Common myeloid progenitor, CD34-positive (primary cell): ENCODE data around the gene RRAS.
A peak's percentile ranks its signal among the peaks of the same experiment; 100 is the strongest.

ENCODE experiments used
- CTCF ChIA-PET: fragments of 350-600 bp; sonication (Branson Sonifier 250); formaldehyde crosslinking; loops from one replicate; lab custom pipeline; 2021; ENCODE audit warnings: antibody characterized with exemption; lab: Charles Lee
- POLR2A ChIA-PET: fragments of 350-600 bp; sonication (Branson Sonifier 250); formaldehyde crosslinking; loops from one replicate; lab custom pipeline; 2021; ENCODE audit warnings: antibody characterized with exemption; lab: Charles Lee
- DNase-seq, 3 donors: peaks; one replicate each; pipeline versions ENCODE4 v3.0.0 to v3.0.0-alpha.2; 2013
- H3K27ac ChIP-seq, 2 experiments: 1 replicate in 1 of 2; 2 replicates in 1 of 2; pipeline ENCODE4 v1.7.0; 2013; ENCODE audit warnings: inconsistent platforms in 2 of 2, low read length in 2 of 2, mild to moderate bottlenecking in 2 of 2, low read depth in 1 of 2, moderate library complexity in 1 of 2; ENCODE audit not compliant: severe bottlenecking in 2 of 2, insufficient read depth in 1 of 2, poor library complexity in 1 of 2
- H3K27me3 ChIP-seq, 5 experiments: replicated peaks in 2 of 5; 1 replicate in 3 of 5; 2 replicates in 2 of 5; pipeline versions ENCODE4 v1.6.1 to v1.7.0; 2013; ENCODE audit warnings: low read length in 4 of 5, mild to moderate bottlenecking in 2 of 5, moderate library complexity in 2 of 5, inconsistent platforms in 1 of 5; ENCODE audit not compliant: insufficient read depth in 5 of 5, control insufficient read depth in 4 of 5
- H3K36me3 ChIP-seq, 4 experiments: 1 replicate in 2 of 4; 2 replicates in 2 of 4; pipeline versions ENCODE4 v1.6.1 to v1.7.0; 2013; ENCODE audit warnings: low read length in 3 of 4, control low read depth in 1 of 4, mild to moderate bottlenecking in 1 of 4; ENCODE audit not compliant: control insufficient read depth in 4 of 4, insufficient read depth in 4 of 4
- H3K4me1 ChIP-seq, 4 experiments: 1 replicate in 3 of 4; 2 replicates in 1 of 4; pipeline versions ENCODE4 v1.6.1 to v1.7.1; 2013; ENCODE audit warnings: low read length in 3 of 4, mild to moderate bottlenecking in 3 of 4, control low read depth in 1 of 4, inconsistent platforms in 1 of 4, moderate library complexity in 1 of 4; ENCODE audit not compliant: control insufficient read depth in 4 of 4, insufficient read depth in 4 of 4; ENCODE audit errors: control extremely low read depth in 1 of 4
- H3K4me3 ChIP-seq, 7 experiments: 1 replicate in 4 of 7; 2 replicates in 3 of 7; pipeline versions ENCODE4 v1.5.1 to v1.7.0; 2013; ENCODE audit warnings: mild to moderate bottlenecking in 7 of 7, low read length in 6 of 7, moderate library complexity in 6 of 7, inconsistent platforms in 2 of 7, low read depth in 2 of 7, control low read depth in 1 of 7; ENCODE audit not compliant: insufficient read depth in 4 of 7, control insufficient read depth in 1 of 7; ENCODE audit errors: extremely low read depth in 1 of 7
- H3K9me3 ChIP-seq, 5 experiments: 1 replicate in 4 of 5; 2 replicates in 1 of 5; pipeline versions ENCODE4 v1.6.1 to v1.7.1; 2013; ENCODE audit warnings: low read length in 4 of 5, mild to moderate bottlenecking in 2 of 5, inconsistent platforms in 1 of 5, low read depth in 1 of 5, moderate library complexity in 1 of 5; ENCODE audit not compliant: control insufficient read depth in 4 of 5, insufficient read depth in 2 of 5; ENCODE audit errors: control extremely low read depth in 1 of 5
- WGBS: methylation state at CpG from one replicate; pipeline ENCODE4 v1.1.5; 2013; ENCODE audit not compliant: insufficient coverage; 5-methylcytosine and 5-hydroxymethylcytosine counted together

RRAS gene

GRCh38 chr19:49681830-49682229, 41.9 kb upstream of the RRAS start:
- no peak for DNase-seq
- 99% methylated on average over 16 of the region's 19 CpGs for WGBS
- ChIA-PET CTCF (interaction anchor here (0.5 to 1.3 kb wide), 4 partner anchors 9 to 289 kb away, joined by 3 to 6 read pairs (median 4); partner anchors contain the start of genes CPT1C and TSKS), POLR2A (no interaction called here)
- Histone ChIP-seq H3K36me3 (peaks cover 9 to 51% (median 33%) of the 10 kb centered on the region in 4 experiments), H3K9me3 (no peaks in the 10 kb centered on the region), H3K4me1 (peaks cover 4 to 29% (median 29%) of the 10 kb centered on the region in 4 experiments), H3K4me3 (no peak overlapping the region), H3K27ac (no peak overlapping the region), H3K27me3 (no peaks in the 10 kb centered on the region)

GRCh38 chr19:49680421-49681351, 40.7 kb upstream of the RRAS start:
- Histone ChIP-seq H3K36me3 (peaks cover 9 to 42% (median 28%) of the 10 kb centered on the region in 4 experiments), H3K27ac (peak overlapping the region in 1 of 2 experiments; percentile 71), H3K4me3 (no peak overlapping the region), H3K9me3 (no peaks in the 10 kb centered on the region), H3K27me3 (no peaks in the 10 kb centered on the region), H3K4me1 (peaks cover 4 to 34% (median 33%) of the 10 kb centered on the region in 4 experiments)
- WGBS = 43% methylated on average over 37 of the region's 40 CpGs
- POLR2A ChIA-PET = no interaction called here
- peak; percentile 82 to 92 (median 86) for DNase-seq
- CTCF ChIA-PET = interaction anchor here (0.5 to 1.6 kb wide), 12 partner anchors 9 to 288 kb away, joined by 3 to 6 read pairs (median 3); partner anchors contain the start of genes ADM5 and CPT1C

- POLR2A ChIA-PET = interaction anchor here (1.2 kb wide), 1 partner anchor 39 kb away, joined by 4 read pairs; the partner anchor contains the start of gene RRAS
- CTCF ChIA-PET = interaction anchor here (1.1 to 1.8 kb wide), 6 partner anchors 9 to 204 kb away, joined by 3 to 8 read pairs (median 6); partner anchors contain the start of gene ADM5
These were observed 39.9 kb upstream of the RRAS start for GRCh38 chr19:49679771-49680413.

GRCh38 chr19:49678985-49679770, 39.2 kb upstream of the RRAS start:
- 84% methylated on average over 7 of the region's 12 CpGs for WGBS
- Histone ChIP-seq H3K4me3 (peak overlapping the region in 1 of 7 experiments; percentile 8), H3K27me3 (no peaks in the 10 kb centered on the region), H3K4me1 (peaks cover 4 to 34% (median 33%) of the 10 kb centered on the region in 4 experiments), H3K27ac (peak overlapping the region in 1 of 2 experiments; percentile 71), H3K9me3 (no peaks in the 10 kb centered on the region), H3K36me3 (peaks cover 7 to 27% (median 17%) of the 10 kb centered on the region in 4 experiments)
- ChIA-PET POLR2A (interaction anchor here (1.2 kb wide), 1 partner anchor 39 kb away, joined by 4 read pairs; the partner anchor contains the start of gene RRAS), CTCF (interaction anchor here (0.9 to 2.1 kb wide), 14 partner anchors 8 to 203 kb away, joined by 3 to 8 read pairs (median 4); partner anchors contain the start of genes ADM5 and SCAF1)
- no peak for DNase-seq

More at GRCh38 chr19:49679771-49680413, 39.9 kb upstream of the RRAS start:
- Histone ChIP-seq H3K4me3 (peak overlapping the region in 1 of 7 experiments; percentile 23), H3K27me3 (no peaks in the 10 kb centered on the region), H3K4me1 (peaks cover 4 to 34% (median 33%) of the 10 kb centered on the region in 4 experiments), H3K36me3 (peaks cover 9 to 34% (median 22%) of the 10 kb centered on the region in 4 experiments), H3K27ac (peak overlapping the region in 1 of 2 experiments; percentile 71), H3K9me3 (no peaks in the 10 kb centered on the region)
- DNase-seq = no peak
- 84% methylated on average over 4 of the region's 10 CpGs for WGBS

- Histone ChIP-seq H3K4me3 (peak overlapping the region; percentile 79 to 99 (median 93)), H3K27ac (peak overlapping the region; percentile 70 to 99), H3K4me1 (peaks cover 4 to 34% (median 33%) of the 10 kb centered on the region in 4 experiments), H3K27me3 (no peaks in the 10 kb centered on the region), H3K9me3 (no peaks in the 10 kb centered on the region), H3K36me3 (peaks cover 7 to 18% (median 11%) of the 10 kb centered on the region in 4 experiments)
- 4% methylated on average over 9 of the region's 21 CpGs for WGBS
- ChIA-PET CTCF (interaction anchor here (0.9 to 2.1 kb wide), 13 partner anchors 9 to 242 kb away, joined by 3 to 8 read pairs (median 3); partner anchors contain the start of genes ADM5 and SCAF1), POLR2A (interaction anchor here (1.4 kb wide), 1 partner anchor 88 kb away, joined by 5 read pairs; the partner anchor contains the start of gene PRR12)
- peak; percentile 81 to 85 (median 82) for DNase-seq
These were observed 38.1 kb upstream of the RRAS start for GRCh38 chr19:49677901-49678674.
